ENCODE results near the gene TLE3. TPM values are rescaled to one million over a fixed set of nuclear protein-coding genes. Genes with fewer than 3 reads are reported as not detected.

TLE3 gene
- total RNA-seq, 1 donor from 2014 or later, result 124 TPM

DNA sequence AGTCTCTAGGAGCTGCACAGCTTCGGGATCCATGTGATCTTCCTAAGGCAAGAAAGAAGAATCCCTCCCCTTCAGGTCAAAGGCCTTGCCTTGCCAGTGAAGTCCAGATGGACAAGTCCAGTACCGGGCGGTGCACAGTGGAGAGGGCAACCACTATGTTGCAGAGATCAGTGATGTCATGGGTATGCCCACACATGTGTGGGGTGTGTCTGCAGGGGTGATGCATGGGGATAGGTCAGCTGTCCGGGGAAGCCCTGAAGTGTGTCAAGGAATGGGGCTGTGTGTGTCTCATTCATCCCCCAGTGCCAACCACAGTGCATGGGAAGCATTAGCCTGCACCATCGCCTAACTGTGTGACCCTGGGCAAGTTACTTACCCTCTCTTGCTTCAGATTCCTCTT is 66.5 kb downstream of the TLE3 start:
- TF ChIP-seq, protein P1, sequence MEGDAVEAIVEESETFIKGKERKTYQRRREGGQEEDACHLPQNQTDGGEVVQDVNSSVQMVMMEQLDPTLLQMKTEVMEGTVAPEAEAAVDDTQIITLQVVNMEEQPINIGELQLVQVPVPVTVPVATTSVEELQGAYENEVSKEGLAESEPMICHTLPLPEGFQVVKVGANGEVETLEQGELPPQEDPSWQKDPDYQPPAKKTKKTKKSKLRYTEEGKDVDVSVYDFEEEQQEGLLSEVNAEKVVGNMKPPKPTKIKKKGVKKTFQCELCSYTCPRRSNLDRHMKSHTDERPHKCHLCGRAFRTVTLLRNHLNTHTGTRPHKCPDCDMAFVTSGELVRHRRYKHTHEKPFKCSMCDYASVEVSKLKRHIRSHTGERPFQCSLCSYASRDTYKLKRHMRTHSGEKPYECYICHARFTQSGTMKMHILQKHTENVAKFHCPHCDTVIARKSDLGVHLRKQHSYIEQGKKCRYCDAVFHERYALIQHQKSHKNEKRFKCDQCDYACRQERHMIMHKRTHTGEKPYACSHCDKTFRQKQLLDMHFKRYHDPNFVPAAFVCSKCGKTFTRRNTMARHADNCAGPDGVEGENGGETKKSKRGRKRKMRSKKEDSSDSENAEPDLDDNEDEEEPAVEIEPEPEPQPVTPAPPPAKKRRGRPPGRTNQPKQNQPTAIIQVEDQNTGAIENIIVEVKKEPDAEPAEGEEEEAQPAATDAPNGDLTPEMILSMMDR (IDR thresholded peaks at IDR 0.05; ENCODE audit: unreplicated experiment), result no peak
- Mint-ChIP-seq H3K9me3 (ENCODE audit: low read depth) (no peaks in the 10 kb centered on the region), H3K36me3 (ENCODE audit: insufficient read depth) (no peaks in the 10 kb centered on the region), H3K4me1 (ENCODE audit: low read depth) (no peaks in the 10 kb centered on the region), H3K27ac (no peak overlapping the region), H3K4me3 (ENCODE audit: low read depth) (no peak overlapping the region), H3K27me3 (peaks cover 69% of the 10 kb centered on the region)
- DNase-seq (ENCODE audit: low spot score, unreplicated experiment), result no peak

DNA sequence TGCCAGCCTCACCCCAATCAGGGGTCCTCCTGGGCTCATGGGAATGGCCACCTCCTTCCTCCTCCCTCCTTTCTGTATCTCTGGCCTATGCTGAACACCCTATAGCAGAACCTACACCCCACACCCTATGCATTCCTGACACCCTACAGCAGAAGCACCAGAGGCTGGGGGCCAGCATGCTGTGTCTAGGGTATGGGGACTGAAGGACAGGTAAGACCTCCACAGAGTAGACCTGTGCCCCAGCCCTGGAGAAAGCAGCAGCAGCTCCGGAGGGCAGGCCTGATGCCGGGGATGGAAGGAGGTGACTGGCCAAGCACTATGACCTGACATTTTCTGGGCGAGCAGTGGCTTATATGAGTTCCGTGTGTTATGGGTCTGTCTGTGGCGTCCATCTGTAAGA is 66.9 kb downstream of the TLE3 start:
- peaks cover 67% of the 10 kb centered on the region for H3K27me3 Mint-ChIP-seq
- H3K9me3 Mint-ChIP-seq (ENCODE audit: low read depth), result no peaks in the 10 kb centered on the region
- DNase-seq (ENCODE audit: low spot score, unreplicated experiment), result no peak
- TF ChIP-seq, protein P1 (IDR thresholded peaks at IDR 0.05; ENCODE audit: unreplicated experiment), result no peak
- no peak overlapping the region for H3K27ac Mint-ChIP-seq
- H3K4me3 Mint-ChIP-seq (ENCODE audit: low read depth), result no peak overlapping the region
- H3K4me1 Mint-ChIP-seq (ENCODE audit: low read depth), result no peaks in the 10 kb centered on the region
- no peaks in the 10 kb centered on the region for H3K36me3 Mint-ChIP-seq (ENCODE audit: insufficient read depth)

DNA sequence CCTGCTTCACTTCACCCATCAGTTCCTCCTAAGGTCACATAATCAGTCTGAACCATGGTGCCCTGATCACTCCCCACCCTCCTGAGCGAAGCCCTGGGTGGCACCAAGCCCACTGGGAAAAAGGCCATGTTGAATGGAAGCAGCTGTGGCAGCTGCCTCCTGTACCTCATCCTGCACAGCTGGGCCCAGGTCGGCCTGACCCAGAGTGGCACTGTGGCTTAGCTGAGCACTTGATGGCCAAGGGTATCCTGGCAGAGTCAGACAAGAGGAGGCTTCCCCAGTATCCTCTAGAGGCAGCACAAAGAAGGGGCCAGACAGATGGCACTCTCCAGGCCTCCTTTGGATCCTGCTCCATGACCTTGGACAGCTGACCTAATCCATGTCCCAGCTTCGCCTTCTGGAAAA is 68.4 kb downstream of the TLE3 start:
- peaks cover 67% of the 10 kb centered on the region for H3K27me3 Mint-ChIP-seq
- H3K27ac Mint-ChIP-seq, result no peak overlapping the region
- TF ChIP-seq, protein P1 (IDR thresholded peaks at IDR 0.05; ENCODE audit: unreplicated experiment), result no peak

DNA sequence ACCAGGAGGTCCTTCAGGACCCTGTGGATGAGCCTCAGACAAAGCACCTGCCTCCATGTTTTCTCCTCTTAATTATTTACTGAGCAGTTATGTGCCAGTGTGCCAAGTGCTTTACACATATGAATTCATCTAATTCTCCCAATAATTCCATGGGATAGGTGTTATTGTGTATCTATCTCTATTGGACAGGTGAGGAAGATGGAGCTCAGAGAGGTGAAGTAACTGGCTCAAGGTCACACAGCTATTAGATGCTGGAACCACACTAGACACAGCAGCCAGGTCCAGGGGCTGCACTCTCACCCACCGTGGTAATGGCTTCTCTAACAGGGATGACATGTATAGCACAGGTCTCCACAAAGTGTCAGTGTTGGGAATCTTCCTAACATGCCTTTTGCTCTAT is 70.2 kb downstream of the TLE3 start:
- Mint-ChIP-seq H3K4me3 (ENCODE audit: low read depth) (no peak overlapping the region), H3K27me3 (peaks cover 71% of the 10 kb centered on the region), H3K36me3 (ENCODE audit: insufficient read depth) (no peaks in the 10 kb centered on the region), H3K27ac (no peak overlapping the region), H3K4me1 (ENCODE audit: low read depth) (no peaks in the 10 kb centered on the region), H3K9me3 (ENCODE audit: low read depth) (no peaks in the 10 kb centered on the region)
- TF ChIP-seq, protein P1 (IDR thresholded peaks at IDR 0.05; ENCODE audit: unreplicated experiment), result no peak
- no peak for DNase-seq (ENCODE audit: low spot score, unreplicated experiment)

More for the DNA sequence above, 68.4 kb downstream of the TLE3 start:
- no peaks in the 10 kb centered on the region for H3K9me3 Mint-ChIP-seq (ENCODE audit: low read depth)
- H3K36me3 Mint-ChIP-seq (ENCODE audit: insufficient read depth), result no peaks in the 10 kb centered on the region
- H3K4me3 Mint-ChIP-seq (ENCODE audit: low read depth), result no peak overlapping the region
- no peak for DNase-seq (ENCODE audit: low spot score, unreplicated experiment)
- no peaks in the 10 kb centered on the region for H3K4me1 Mint-ChIP-seq (ENCODE audit: low read depth)

DNA sequence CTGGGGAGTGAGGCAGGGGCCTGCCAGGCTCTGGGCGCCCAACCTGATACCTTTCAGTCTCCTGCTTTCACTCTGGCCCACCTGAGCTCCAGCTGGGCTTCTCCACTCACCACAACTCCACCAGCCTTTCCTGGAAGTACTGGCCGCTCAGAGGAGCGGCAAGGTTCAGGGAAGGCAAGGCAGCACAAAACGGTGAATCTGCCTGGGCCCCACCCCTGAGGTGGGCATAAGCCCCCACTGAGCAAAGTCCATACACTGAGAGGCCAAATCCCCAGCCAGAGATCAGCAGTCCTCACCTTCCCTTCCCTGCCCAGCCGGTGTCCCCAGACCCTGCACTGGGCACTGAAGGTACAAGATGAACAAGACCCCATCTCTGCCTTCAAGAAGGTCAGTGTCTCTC is 70.7 kb downstream of the TLE3 start:
- Mint-ChIP-seq H3K27me3 (peaks cover 76% of the 10 kb centered on the region), H3K27ac (no peak overlapping the region), H3K9me3 (ENCODE audit: low read depth) (no peaks in the 10 kb centered on the region), H3K36me3 (ENCODE audit: insufficient read depth) (no peaks in the 10 kb centered on the region), H3K4me1 (ENCODE audit: low read depth) (no peaks in the 10 kb centered on the region), H3K4me3 (ENCODE audit: low read depth) (no peak overlapping the region)
- DNase-seq (ENCODE audit: low spot score, unreplicated experiment), result no peak
- TF ChIP-seq, protein P1 (IDR thresholded peaks at IDR 0.05; ENCODE audit: unreplicated experiment), result no peak
